NCI-H748 (cell line): Measurements from ENCODE around the gene GMDS.

ENCODE experiments used
- DNase-seq: peaks from one replicate; lab custom pipeline; 2025; ENCODE audit not compliant: unreplicated experiment; lab: John Stamatoyannopoulos, UW

GMDS gene

DNA sequence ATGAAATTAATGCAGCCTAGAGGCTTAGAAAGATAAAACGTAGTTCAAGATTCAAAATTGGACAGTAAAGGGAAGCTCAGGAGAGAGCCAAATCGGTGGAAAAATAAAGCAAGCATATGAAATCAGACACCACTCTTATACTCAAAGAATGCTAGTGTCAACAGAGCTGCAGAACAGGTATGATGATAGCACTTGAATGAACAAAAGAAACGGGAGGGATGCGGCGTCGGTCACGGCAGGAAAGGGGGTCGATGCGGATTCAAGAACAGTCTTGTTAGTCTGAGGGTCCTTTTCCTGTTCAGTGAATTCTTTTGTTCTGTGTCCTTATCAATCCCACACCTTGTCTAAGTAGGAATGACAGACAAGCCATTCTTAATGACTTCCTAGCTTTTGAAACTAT lies 521.3 kb downstream of the GMDS start:
- peak; percentile 96 for DNase-seq

DNA sequence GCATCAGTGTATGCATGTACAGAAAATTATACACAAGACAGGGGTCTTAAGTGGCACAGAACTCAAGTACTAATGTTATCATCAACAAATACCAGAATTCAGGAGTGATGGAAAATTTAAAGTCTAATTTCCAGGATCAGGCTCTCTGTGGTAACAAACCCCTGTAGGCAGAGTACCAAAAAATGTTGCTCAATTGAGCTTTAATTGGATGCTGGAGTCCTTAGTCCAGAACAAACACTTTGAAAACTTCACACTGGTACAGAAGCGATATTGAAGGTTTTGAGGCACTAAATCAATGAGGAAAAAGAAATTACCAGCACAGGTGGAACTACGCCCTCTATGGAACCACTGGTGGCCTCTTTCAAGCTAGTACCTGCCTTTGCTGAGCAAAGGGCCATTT lies 522.6 kb downstream of the GMDS start:
- no peak for DNase-seq

DNA sequence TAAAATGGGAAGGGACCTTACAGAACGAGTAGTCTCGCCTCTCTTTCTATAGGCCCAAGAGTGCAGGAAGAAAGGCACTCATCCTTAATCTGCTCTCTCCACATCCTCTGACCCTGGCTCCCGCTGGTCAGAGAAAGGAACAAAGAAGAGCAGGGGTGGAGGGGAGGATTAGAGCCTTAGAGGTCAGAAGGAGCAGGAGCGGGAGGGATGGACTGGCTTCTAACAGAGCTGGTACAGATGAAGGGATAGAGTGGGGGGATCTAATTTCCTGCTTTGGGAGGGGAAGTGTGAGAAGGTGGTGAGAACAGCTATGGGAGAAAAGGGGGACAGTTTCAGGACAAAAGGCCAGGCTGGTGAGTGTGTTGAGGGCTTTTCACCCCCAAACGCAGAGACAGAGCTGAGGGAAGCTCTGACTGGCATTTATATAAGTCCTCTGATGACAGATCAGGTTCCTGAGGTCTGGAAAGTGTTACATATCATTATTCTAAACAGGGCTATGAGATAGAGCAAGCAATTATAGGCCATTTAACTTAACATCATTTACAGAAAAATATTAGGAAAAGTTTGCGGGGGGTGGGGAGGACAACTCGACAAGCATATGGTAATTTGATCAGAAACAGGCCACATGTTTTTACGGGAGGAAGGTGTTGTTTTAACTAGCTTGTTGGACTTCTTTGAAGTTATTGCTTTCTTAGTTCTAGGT lies 524.6 kb downstream of the GMDS start:
- DNase-seq = no peak

DNA sequence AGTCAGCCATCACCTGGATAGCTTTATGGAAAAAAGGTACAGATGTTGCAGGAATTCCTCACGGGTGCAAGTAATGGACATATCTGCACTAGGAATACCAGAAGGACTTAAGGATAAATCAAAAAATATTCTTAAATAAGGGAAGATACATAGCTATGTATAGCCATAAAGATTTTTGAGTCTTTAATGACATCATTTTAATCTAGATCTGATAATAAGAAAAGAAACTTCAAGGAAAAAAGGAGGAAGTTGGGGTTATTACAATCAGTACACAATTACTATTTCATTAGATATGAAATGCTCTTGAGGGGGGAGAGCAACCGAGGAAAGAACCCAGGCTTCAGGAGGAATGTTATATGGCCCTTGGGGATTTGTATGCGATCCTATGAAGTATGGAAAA lies 525.5 kb downstream of the GMDS start:
- no peak for DNase-seq

DNA sequence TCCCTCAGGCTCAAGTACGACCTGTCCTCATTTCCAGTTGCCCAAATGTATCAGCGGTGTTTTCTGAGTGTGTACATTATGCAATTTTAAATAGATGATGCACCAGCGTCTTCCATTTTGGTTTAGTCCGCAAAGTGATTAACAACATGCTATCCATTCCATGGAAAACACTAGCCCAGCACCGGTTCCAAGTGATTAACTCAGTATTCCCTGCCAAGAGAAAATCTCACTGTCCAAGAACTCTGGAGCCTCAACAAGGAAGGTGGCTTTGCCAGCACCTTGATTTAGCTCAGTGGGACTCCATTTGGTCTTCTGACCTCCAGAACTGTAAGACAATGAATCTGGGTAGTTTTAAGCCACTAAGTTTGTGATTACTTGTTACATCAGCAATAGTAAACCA lies 528.5 kb downstream of the GMDS start:
- no peak for DNase-seq

DNA sequence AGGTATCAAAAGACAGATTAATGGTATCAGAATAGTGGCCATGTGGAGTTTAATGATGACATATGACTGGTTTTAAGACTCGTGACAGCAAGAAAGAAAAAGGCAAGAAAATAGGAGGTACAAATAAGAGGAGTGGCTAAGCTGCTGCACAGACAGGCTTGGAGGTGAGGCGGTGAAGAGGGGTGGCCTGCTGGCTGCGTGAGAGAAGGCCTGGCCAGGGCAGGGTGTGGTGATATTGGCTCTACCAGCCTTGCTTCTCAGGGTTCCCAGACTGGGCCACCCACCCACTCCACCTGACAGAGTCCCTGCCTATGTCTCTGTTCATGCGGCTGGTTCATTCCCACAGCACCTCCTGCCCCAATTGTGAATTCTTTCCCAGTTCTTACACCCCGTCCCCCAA lies 529.0 kb downstream of the GMDS start:
- DNase-seq = no peak

DNA sequence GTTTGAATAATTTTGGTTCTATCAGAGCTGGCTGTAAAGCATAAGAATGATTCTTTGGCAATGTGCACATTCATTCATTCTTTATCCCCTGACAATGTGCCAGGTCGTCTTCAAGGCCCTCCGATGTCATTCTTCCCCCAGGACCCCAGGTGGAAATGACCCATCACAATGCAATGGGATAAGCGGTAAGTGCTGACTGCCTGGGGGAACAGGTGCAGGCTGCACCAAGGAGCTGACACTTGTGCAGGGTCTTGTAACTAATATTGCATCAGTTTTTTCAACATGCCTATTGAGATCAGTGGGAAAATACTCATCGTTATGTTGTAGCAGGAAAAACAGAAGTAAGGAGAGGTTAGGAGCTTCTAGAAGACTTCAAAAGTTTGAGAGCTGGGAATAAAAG lies 530.1 kb downstream of the GMDS start:
- no peak for DNase-seq

DNA sequence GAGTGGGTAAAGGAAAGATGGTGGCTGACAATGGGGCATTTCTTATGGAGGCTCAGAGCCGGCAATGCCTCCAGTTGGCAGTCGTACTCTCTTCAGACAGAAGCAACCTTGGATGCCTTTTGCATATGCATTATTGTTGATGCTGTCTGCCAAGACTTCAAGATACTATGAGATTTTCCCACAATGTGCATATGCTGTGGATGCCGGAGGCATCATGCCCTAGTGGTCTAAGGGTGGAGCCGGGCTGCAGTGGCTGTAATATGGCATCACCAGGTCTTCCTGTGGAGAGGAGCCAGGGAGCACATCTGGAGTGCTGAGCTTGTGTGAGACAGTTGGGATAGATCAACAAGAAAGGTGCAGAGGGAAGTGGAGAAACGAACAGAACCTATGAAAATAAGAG lies 530.8 kb downstream of the GMDS start:
- DNase-seq = no peak

DNA sequence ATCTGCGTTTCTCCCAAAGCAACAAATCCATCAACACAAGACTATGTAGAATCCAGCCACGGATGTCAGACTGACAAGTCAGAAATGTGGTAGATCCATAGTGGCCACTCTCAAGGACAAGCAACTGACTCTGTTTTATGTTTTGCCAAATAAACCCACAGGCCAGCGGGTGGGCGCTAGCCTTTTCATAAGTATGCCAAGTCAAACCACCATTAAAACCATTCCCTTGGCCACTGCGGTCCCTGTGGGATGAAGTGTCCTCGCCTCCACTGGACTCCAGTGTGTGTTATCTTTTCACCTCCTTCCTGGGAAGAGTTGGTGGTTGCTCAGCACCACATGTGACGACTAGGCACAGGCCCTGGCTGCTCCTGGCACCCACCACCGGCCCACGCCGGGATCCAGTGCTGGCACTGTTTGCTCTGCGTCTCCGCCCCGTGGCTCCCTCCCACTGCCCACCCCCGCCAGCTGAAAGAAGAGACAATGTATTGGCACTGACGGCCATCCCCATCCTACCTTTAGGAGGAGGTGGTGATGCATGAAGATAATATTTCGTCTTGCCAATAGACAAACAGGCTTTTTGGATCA lies 532.3 kb downstream of the GMDS start:
- no peak for DNase-seq

DNA sequence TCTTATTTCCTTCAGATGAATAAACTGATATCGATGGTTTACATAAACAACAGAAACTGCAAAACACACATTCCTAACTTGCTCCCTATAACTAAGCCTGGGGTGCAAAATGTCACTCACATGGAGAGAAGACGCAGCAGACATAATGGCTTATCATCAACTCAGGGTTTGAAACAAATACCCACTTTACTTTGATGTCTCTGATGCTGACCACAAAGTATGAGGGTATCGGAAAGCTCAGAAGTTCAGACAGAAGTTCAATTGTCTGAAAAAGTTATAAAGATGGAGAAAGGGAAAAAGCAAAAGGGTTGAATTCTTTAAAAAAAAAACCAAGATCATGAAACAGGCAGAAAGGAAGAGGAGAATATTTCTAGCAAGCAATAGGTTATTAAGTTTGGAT lies 533.0 kb downstream of the GMDS start:
- DNase-seq = no peak

DNA sequence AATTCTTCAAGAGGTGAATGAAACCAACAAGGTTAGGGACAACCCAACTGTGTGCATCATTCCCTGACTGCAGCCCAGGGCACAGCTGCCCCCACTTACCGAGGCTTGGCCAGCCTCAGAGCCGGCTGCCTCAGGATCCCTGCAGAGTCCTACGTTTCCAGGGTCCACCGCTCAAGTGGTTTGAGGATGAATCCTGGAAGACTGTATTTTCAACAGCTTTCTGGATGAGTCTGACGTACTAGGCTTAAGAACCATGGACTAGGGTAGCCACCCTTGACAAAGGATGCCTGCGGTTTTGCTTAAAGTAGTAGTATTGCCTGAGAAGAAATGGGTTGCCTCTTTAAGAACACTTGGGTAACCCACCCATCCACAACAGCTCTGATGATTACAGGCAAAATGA lies 534.3 kb downstream of the GMDS start:
- DNase-seq = no peak

DNA sequence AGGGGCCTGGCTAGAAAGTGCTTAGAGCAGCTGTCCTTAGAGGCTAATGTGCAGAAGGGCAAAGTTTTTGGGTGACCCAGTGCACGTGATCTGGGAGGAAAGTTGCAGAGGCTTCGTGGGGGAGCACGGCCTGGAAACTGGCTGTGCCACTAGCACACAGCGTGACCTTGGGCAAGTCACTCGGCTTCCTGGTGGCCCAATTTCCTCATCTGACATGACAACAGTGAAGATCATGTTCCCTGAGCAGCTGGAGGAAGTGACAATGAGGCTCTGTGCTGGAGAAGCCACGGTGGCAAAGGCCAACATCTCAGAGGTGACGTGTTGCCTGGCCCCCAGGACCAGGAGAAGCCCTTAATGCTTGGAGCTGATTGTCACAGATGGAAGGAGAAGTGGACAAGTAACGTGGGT lies 536.2 kb downstream of the GMDS start:
- DNase-seq = no peak

DNA sequence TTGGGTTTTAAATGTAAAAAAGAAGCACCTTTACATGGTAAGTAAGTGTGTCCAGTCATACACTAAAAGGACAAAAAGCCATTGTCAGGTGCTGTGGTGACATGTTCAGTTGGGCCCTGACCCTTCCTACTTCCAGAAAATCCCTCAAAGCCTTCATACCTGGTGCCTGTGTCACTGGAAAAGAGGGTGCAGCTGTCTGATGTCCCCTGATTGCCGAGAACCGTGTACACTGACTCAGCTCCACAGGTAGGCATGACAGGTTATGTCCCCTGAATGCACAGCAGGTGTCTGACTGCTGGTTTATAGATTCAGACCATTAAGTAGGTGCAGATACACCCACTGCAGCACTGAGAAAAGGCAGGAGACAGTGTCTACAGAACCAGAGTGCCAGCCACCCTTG lies 536.6 kb downstream of the GMDS start:
- DNase-seq = no peak

DNA sequence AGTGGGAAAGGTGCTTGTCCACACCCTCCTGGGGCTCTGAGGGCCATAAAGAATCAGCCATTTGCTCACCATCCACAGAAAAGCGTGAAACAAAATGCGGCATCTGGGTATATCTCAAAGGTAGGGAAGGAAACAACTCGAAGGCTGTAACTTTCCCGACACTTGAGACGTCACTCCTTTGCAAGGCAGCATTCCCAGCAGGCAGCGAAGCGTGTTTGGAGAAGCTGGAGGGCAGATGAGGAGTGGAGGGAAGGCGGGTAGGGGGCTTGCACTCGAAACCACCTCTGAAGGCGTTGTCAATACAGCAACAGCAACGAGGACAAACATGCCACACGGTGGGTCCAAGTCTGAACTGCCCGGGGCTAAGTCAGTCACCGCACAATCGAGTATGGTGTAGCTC lies 537.3 kb downstream of the GMDS start:
- no peak for DNase-seq

DNA sequence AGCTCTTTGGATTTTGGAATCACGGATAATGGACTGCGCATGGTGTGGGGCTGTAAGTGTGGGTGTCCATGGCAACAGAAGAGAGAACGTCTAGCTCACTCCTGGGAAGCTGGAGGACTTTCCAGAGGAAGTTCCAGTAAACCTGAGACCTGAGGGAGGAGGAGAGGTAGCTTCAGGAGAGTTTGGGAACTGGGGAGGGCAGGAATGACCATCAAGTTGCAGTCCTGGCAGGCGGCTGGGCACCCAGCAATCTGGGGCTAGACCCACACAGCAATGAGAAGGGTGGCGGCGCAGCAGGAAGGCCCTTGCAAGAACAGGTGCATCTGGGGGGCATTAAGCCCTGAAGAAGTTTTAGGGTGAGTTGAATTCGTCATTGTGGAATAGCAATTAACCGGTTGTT lies 539.8 kb downstream of the GMDS start:
- peak; percentile 15 for DNase-seq

DNA sequence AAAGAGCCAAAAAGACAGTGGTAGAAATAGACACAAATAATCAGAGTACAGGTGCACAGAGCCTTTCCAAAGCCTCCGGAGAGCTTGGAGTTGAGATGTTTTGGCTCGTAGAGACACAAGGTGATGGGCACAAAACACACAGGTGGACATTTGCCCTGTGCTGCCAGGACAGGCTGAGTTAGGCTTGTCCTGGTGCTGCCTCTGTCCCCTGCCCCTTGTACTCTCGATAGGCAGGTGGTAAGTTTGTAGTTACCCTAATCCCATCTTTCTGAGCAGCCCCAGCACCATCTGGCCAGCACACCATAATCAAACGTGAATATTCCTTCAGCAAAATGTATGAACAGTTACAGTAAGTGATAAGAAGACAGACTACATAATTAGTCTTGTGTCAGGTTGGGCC lies 540.2 kb downstream of the GMDS start:
- no peak for DNase-seq

DNA sequence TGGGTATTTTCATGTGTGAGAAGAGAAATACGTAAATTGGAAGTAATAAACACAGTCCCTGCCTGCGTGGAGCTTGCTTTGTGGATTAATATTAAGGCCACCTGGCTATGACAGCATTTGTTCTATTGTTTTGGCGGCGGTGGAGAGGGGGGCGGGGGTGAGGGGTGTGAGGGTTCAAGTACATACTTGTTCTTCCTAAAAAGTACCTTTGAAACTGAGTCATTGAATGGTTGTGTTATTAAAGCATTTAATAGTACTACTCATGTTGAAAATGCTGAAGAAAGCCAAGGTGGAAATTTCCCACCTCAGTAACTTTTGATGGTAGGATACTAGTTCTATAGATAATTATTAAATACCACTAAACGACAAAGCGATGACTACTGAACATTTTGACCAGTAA lies 540.7 kb downstream of the GMDS start:
- peak; percentile 43 for DNase-seq

DNA sequence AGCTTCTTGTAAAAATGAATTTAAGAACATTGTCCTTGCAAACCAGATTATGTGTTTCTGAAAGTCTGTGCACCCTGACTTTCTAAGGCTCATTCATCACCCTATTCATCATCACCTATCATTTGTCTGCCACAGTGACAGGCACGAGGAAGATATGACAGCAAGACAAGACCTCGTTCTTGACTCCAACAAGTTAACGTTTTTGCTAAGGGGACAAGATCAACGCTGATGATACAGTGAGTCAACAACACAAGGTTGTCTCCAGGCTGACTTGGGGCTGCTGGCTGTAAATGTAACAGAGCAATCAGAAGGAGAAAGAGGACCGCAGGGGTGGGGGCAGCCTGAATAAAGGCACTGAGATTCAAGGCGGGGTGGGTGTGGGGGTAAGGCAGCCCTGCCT lies 541.5 kb downstream of the GMDS start:
- no peak for DNase-seq

DNA sequence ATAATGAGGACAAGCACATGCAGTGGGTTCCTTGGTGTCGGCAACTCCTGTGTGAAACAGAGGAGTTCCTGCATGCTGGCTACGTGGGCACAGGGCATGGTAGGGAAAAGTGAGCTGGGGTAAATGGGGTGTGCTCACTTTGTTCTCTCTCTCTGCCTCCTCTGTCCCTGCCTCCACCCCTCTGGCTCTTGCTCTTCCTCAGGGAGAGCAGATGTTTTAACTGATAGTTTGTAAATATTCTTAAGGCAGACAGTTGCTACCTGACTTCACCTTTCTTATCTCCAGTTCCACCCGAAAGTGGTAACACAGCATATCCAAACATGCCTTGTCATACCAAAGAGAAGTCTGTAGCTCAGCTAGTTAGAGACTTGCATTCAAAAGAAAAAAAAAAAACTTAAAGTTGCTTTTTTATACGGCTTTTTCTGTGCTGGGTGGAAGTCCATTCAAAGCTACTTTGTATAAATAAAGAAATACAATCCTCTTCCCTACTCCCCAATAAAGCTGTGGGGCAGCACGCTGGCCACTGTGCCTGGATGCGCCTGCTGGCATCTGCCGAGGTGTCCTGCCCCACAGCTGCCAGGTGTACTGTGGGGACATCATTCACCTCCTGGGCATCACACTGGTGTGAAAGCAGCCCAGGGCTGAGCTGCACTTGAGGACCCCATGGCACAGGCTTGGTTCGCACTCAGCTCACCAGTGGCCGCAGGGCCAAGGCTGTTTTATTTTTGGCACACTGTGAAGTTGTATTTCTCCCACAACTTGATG lies 542.1 kb downstream of the GMDS start:
- DNase-seq = no peak

DNA sequence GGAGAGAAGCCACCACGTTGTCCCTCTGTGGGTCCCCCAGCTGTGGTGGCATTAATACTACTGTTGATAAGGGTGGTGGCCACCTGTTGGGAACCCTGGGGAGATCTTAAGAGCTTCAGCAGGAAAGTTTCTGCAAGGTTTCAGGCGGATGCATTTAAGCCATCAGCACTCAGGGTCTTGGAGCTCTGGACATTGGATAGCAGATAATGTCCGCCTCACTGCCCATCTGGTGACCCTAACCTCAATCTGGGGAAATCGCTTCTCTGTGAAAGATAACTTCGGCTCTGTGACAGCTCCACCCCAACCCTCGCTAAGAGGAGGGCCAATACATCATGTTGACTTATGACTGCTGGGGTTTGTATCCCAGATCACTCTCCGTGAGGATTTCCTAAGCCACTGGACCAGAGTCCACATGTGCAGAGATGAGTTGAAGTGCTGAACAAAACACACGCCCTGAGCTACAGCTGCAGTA lies 542.8 kb downstream of the GMDS start:
- DNase-seq = no peak

DNA sequence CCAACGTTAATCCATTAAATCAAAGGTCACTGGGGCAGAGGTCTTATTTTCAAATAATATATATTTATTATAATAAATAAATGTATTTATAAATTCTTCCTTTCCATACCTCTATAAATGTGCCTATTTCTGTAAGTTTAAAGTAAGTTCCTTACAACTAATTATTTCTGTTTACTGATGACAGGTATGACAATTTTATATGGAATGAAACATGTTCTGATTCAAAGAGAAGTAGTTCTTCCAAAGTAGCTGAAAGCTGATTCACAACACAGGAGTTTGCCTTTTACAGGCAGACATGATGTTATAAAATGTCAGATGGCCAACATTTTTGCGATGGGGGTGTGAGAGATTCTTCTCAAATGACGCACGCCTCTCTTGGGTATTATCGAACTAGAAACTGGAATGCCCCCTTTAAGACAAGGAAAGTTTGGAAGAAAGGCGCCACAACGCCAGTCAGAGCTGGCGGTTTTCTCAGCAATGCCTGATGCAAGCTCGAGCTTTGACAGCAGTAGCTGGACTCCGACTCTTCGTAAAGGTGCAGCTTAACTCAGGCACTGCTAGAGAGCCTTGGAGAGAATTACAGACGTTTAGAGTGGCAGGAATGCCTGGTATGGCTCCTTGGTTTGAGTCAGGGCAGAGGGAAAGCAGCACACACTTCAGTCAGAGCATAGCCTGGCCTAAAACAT lies 543.6 kb downstream of the GMDS start:
- no peak for DNase-seq
